ENCODE results near the gene LUZP1.

DNA sequence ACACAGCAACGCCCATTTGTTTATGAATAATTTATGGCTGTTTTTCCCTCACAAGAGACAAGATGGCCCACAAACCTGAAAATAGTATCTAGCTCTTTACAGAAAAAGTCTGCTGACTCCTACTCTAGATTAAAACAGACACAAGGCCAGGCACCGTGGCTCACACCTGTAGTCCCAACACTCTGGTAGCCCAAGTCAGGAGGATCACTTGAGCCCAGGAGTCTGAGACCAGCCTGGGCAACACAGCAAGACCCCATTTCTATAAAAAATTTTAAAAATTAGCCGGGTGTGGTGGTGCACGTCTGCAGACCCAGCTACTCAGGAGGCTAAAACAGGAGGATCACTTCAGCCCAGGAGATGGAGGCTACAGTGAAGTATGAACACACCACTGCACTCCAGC is 34.6 kb downstream of the LUZP1 start:
- TF ChIP-seq, protein P1, sequence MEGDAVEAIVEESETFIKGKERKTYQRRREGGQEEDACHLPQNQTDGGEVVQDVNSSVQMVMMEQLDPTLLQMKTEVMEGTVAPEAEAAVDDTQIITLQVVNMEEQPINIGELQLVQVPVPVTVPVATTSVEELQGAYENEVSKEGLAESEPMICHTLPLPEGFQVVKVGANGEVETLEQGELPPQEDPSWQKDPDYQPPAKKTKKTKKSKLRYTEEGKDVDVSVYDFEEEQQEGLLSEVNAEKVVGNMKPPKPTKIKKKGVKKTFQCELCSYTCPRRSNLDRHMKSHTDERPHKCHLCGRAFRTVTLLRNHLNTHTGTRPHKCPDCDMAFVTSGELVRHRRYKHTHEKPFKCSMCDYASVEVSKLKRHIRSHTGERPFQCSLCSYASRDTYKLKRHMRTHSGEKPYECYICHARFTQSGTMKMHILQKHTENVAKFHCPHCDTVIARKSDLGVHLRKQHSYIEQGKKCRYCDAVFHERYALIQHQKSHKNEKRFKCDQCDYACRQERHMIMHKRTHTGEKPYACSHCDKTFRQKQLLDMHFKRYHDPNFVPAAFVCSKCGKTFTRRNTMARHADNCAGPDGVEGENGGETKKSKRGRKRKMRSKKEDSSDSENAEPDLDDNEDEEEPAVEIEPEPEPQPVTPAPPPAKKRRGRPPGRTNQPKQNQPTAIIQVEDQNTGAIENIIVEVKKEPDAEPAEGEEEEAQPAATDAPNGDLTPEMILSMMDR (conservative IDR thresholded peaks at IDR 0.05 in 1 of 2, IDR thresholded peaks at IDR 0.05 in 1 of 2; ENCODE audit: extremely low read depth in 1 of 2, insufficient read depth in 1 of 2, low read depth in 1 of 2, low read length in 2 of 2): no peak
- TF ChIP-seq EZH2 (IDR thresholded peaks at IDR 0.05; ENCODE audit: borderline replicate concordance, low read length): no peak
